K562 (cell line): ENCODE data around the gene OTP. TPM values are rescaled to one million over a fixed set of nuclear protein-coding genes. Genes with fewer than 3 reads are reported as not detected.

Experiments used
- BCOR ChIP-seq: fragments of 450-650 bp; IDR thresholded peaks from 2 replicates; pipeline ENCODE4 v1.6.1; 2016
- DMBX1 ChIP-seq: fragments of 250-450 bp; sonication (Bioruptor Pico); IDR thresholded peaks from 2 replicates; pipeline ENCODE4 v1.8.0; 2022; ENCODE audit warnings: inconsistent platforms, mild to moderate bottlenecking, moderate library complexity, borderline replicate concordance
- HNRNPLL ChIP-seq: fragments of 200-400 bp; formaldehyde crosslinking; IDR thresholded peaks from 2 replicates; pipeline ENCODE4 v1.6.1; 2017; ENCODE audit warnings: low read length, low read depth, mild to moderate bottlenecking; ENCODE audit not compliant: poor library complexity, severe bottlenecking
- NR2F6 ChIP-seq: fragments of 450-650 bp; formaldehyde crosslinking; IDR thresholded peaks from 2 replicates; pipeline ENCODE4 v1.4.0; 2020; ENCODE audit warnings: mild to moderate bottlenecking
- PCBP1 ChIP-seq: fragments of 200-400 bp; formaldehyde crosslinking; IDR thresholded peaks from 2 replicates; pipeline ENCODE4 v1.6.1; 2018; ENCODE audit warnings: mild to moderate bottlenecking, low read depth, low read length; ENCODE audit not compliant: poor library complexity, severe bottlenecking
- ZBTB40 ChIP-seq, 2 experiments: fragments of 450-650 bp in 1 of 2; sonication (generic) in 1 of 2; formaldehyde crosslinking in 1 of 2; IDR thresholded peaks; 2 replicates each; pipeline versions ENCODE4 v1.7.1 to v1.9.0; 2016 to 2022; ENCODE audit warnings: inconsistent platforms in 1 of 2, mild to moderate bottlenecking in 1 of 2, missing genetic modification reagents in 1 of 2
- polyA plus RNA-seq, 8 experiments: library from polyadenylated mRNA; depleted of rRNA in 4 of 8; stranded (reverse) in 5 of 8; unstranded in 3 of 8; fragments of >200 nt; fragmentation: Nextera tagmentation in 2 of 8; fragmentation: Illumina TruSeq in 1 of 8; extraction: Ambion mirVana in 2 of 8; extraction: Trizol in 1 of 8; gene quantifications; 2 replicates each; pipeline versions ENCODE4 v1.2.1 to v1.2.3, GENCODE V29; 2011 to 2014; ENCODE audit warnings: inconsistent platforms in 1 of 8, missing spikeins in 1 of 8
- total RNA-seq, 7 experiments: library from RNA; depleted of rRNA in 6 of 7; stranded (reverse); fragments of >200 nt in 6 of 7; fragmentation: Illumina TruSeq in 2 of 7; extraction: Trizol in 2 of 7; gene quantifications; 2 replicates each; pipeline versions ENCODE4 v1.2.1 to v1.2.3, GENCODE V29; 2011 to 2021; ENCODE audit warnings: low replicate concordance in 1 of 7

The OTP gene
- total and polyA plus RNA-seq, 9 of the 15 experiments (the other 6 are each of a cell fraction or from before 2014, with no cell fraction given) = 0.04 to 0.16 (median 0.06) TPM; not detected in 4

- TF ChIP-seq PCBP1 (no peak), DMBX1 (CRISPR knock-in tag) (no peak), BCOR (no peak), HNRNPLL (no peak), NR2F6 (no peak), ZBTB40 (IDR thresholded peaks at IDR 0.05) (no peak), ZBTB40 (CRISPR knock-in tag; IDR thresholded peaks at IDR 0.05) (no peak)
Measured at GRCh38 chr5:77642738-77643653, 4.5 kb upstream of the OTP start (continued).
